Esophagus mucosa (tissue), 1 donor: ENCODE results near the gene NUDT16L1. TPM values are rescaled to one million over a fixed set of nuclear protein-coding genes. Genes with fewer than 3 reads are reported as not detected.

ENCODE experiments used
- ATAC-seq: fragments of 200-7000 bp; cut with Tn5 transposase; one replicate; pipeline ENCODE4 v1.9.1; 2020
- total RNA-seq: library from RNA; stranded (reverse); gene quantifications from one replicate; pipeline ENCODE4 v1.2.4, GENCODE V29; 2023
- donor health status: DM: yes; HTN: yes; CAD: no.

NUDT16L1 gene
- total RNA-seq, 1 donor from 2014 or later = 24.2 TPM

- ATAC-seq = no peak
Observed at GRCh38 chr16:4683255-4684057, 9.9 kb upstream of the NUDT16L1 start.

GRCh38 chr16:4684058-4684715, 9.2 kb upstream of the NUDT16L1 start:
- no peak for ATAC-seq

GRCh38 chr16:4684763-4685162, 8.6 kb upstream of the NUDT16L1 start:
- no peak for ATAC-seq

GRCh38 chr16:4685292-4685691, 8.1 kb upstream of the NUDT16L1 start:
- ATAC-seq = no peak

GRCh38 chr16:4685776-4686496, 7.4 kb upstream of the NUDT16L1 start:
- ATAC-seq = no peak

GRCh38 chr16:4686497-4687210, 6.7 kb upstream of the NUDT16L1 start:
- ATAC-seq = no peak

GRCh38 chr16:4687416-4687815, 5.9 kb upstream of the NUDT16L1 start:
- no peak for ATAC-seq

GRCh38 chr16:4687946-4688673, 5.3 kb upstream of the NUDT16L1 start:
- ATAC-seq = no peak

- no peak for ATAC-seq
Observed at GRCh38 chr16:4688674-4689045, 4.7 kb upstream of the NUDT16L1 start.

- no peak for ATAC-seq
Observed at GRCh38 chr16:4689091-4689671, 4.2 kb upstream of the NUDT16L1 start.

GRCh38 chr16:4689864-4690704, 3.3 kb upstream of the NUDT16L1 start:
- no peak for ATAC-seq

GRCh38 chr16:4690946-4691665, 2.3 kb upstream of the NUDT16L1 start:
- no peak for ATAC-seq

GRCh38 chr16:4691666-4692412, 1.5 kb upstream of the NUDT16L1 start:
- no peak for ATAC-seq

GRCh38 chr16:4692460-4693295, 684 bp upstream of the NUDT16L1 start:
- ATAC-seq = peak; percentile 4

GRCh38 chr16:4693956-4694641, 737 bp downstream of the NUDT16L1 start:
- peak; percentile 61 for ATAC-seq

- no peak for ATAC-seq
Observed at GRCh38 chr16:4694642-4695451, 1.5 kb downstream of the NUDT16L1 start.
